Measurements from ENCODE around the gene HBEGF.

- TF ChIP-seq TCF4 (CRISPR knock-in tag; IDR thresholded peaks at IDR 0.05; ENCODE audit: borderline replicate concordance) (no peak), GLIS3 (CRISPR knock-in tag; IDR thresholded peaks at IDR 0.05) (no peak), TSHZ2 (CRISPR knock-in tag; IDR thresholded peaks at IDR 0.05) (no peak), SNAI2 (CRISPR knock-in tag; IDR thresholded peaks at IDR 0.05) (no peak), CSDC2 (CRISPR knock-in tag; IDR thresholded peaks at IDR 0.05) (no peak), RARB (CRISPR knock-in tag; IDR thresholded peaks at IDR 0.05) (no peak), ZFP30 (CRISPR knock-in tag; IDR thresholded peaks at IDR 0.05) (no peak)
These were observed 51.6 kb downstream of the HBEGF start for GRCh38 chr5:140294753-140295152.
